Measurements from ENCODE around the gene MBNL2.

- TF ChIP-seq EZH2 (IDR thresholded peaks at IDR 0.05; ENCODE audit: insufficient read depth, poor library complexity, severe bottlenecking) (no peak), EZH2phosphoT487 (IDR thresholded peaks at IDR 0.05; ENCODE audit: insufficient read depth, low read depth) (no peak)
Measured at GRCh38 chr13:97426695-97427094, 204.6 kb downstream of the MBNL2 start.
